ENCODE results near the gene LZTFL1.
"Not testable (repeated sequence)": the region's sequence is repeated elsewhere in the genome, so short reads cannot be mapped to it uniquely, and the experiment has no call there.

The LZTFL1 gene

GRCh38 chr3:45864760-45865519 is 23.0 kb upstream of the LZTFL1 start:
- DNase-seq (ENCODE audit: low read depth, low spot score) = no peak

GRCh38 chr3:45861043-45861719 is 19.3 kb upstream of the LZTFL1 start:
- DNase-seq (ENCODE audit: low read depth, low spot score) = no peak

GRCh38 chr3:45860481-45860880 is 18.6 kb upstream of the LZTFL1 start:
- no peak for DNase-seq (ENCODE audit: low read depth, low spot score)

- DNase-seq (ENCODE audit: low read depth, low spot score) = no peak
Measured at GRCh38 chr3:45858809-45859543, 17.1 kb upstream of the LZTFL1 start.

- DNase-seq (ENCODE audit: low read depth, low spot score) = not testable (repeated sequence)
Measured at GRCh38 chr3:45857024-45857423, 15.1 kb upstream of the LZTFL1 start.

GRCh38 chr3:45856323-45856722 is 14.4 kb upstream of the LZTFL1 start:
- not testable (repeated sequence) for DNase-seq (ENCODE audit: low read depth, low spot score)

GRCh38 chr3:45852828-45853227 is 10.9 kb upstream of the LZTFL1 start:
- DNase-seq (ENCODE audit: low read depth, low spot score) = no peak

- no peak for DNase-seq (ENCODE audit: low read depth, low spot score)
Measured at GRCh38 chr3:45848392-45848791, 6.5 kb upstream of the LZTFL1 start.

GRCh38 chr3:45844616-45845015 is 2.7 kb upstream of the LZTFL1 start:
- no peak for DNase-seq (ENCODE audit: low read depth, low spot score)

GRCh38 chr3:45842851-45843625 is 1.1 kb upstream of the LZTFL1 start:
- DNase-seq (ENCODE audit: low read depth, low spot score) = no peak

GRCh38 chr3:45841420-45841756 is 531 bp downstream of the LZTFL1 start:
- no peak for DNase-seq (ENCODE audit: low read depth, low spot score)

- no peak for DNase-seq (ENCODE audit: low read depth, low spot score)
Measured at GRCh38 chr3:45838466-45838865, 3.5 kb downstream of the LZTFL1 start.

GRCh38 chr3:45832699-45833098 is 9.2 kb downstream of the LZTFL1 start:
- no peak for DNase-seq (ENCODE audit: low read depth, low spot score)

- no peak for DNase-seq (ENCODE audit: low read depth, low spot score)
Measured at GRCh38 chr3:45830121-45830520, 11.8 kb downstream of the LZTFL1 start.

- DNase-seq (ENCODE audit: low read depth, low spot score) = no peak
Measured at GRCh38 chr3:45826908-45827307, 15.0 kb downstream of the LZTFL1 start.

GRCh38 chr3:45826321-45826720 is 15.6 kb downstream of the LZTFL1 start:
- no peak for DNase-seq (ENCODE audit: low read depth, low spot score)

GRCh38 chr3:45821127-45821526 is 20.8 kb downstream of the LZTFL1 start:
- DNase-seq (ENCODE audit: low read depth, low spot score) = no peak

GRCh38 chr3:45819543-45819942 is 22.4 kb downstream of the LZTFL1 start:
- no peak for DNase-seq (ENCODE audit: low read depth, low spot score)

- no peak for DNase-seq (ENCODE audit: low read depth, low spot score)
Measured at GRCh38 chr3:45817831-45818522, 23.9 kb downstream of the LZTFL1 start.

GRCh38 chr3:45816544-45816943 is 25.4 kb downstream of the LZTFL1 start:
- DNase-seq (ENCODE audit: low read depth, low spot score) = no peak

- DNase-seq (ENCODE audit: low read depth, low spot score) = no peak
Measured at GRCh38 chr3:45814322-45814721, 27.6 kb downstream of the LZTFL1 start.

Data from ELF-1 (cell line).